Measurements from ENCODE around the gene DLG5.

Gene DLG5

DNA sequence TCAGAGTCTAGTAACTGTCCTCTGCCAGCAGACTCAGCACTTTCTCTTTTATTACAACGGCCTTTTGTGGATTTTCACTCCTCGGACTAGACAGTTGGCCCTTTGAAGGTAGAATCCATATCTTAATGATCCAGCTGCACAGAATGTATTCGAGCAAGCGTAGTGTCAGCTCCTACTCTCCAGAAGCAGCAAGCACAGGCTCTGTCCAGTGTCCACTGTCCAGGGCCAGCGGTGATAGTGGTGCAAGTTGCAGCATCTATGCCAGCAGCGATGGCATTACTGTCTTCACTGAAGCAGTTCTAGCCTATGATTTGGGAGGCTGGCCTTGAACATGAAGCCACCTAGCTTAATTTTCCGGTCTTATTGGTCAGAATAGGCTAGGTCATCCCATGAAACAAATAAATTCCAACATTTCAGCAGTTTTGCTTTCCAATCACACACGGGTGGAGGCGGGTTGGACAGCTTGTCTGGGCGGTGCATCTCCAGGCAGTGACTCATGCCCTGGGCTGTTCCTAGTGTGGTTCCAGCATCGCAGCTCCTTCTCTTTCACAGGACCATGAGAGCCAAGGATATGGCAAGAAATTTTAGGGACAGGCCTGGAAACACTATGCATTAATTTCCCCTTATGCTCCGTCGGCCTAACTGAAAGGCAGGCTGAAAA, 180.4 kb downstream of the DLG5 start:
- Histone ChIP-seq H3K4me3 (ENCODE audit: low read length) (no peak overlapping the region), H4K20me1 (ENCODE audit: insufficient read depth, low read length) (no peaks in the 10 kb centered on the region), H3K27me3 (ENCODE audit: low read depth, low read length) (no peaks in the 10 kb centered on the region), H3K4me2 (ENCODE audit: low read length) (no peak overlapping the region), H3K27ac (ENCODE audit: low read length) (no peak overlapping the region), H3K4me1 (ENCODE audit: low read length) (no peaks in the 10 kb centered on the region), H3K9ac (ENCODE audit: low read length) (no peak overlapping the region), H2AFZ (ENCODE audit: low read depth, low read length) (no peak overlapping the region), H3K9me3 (ENCODE audit: insufficient read depth, low read length) (no peaks in the 10 kb centered on the region), H3K79me2 (ENCODE audit: low read length) (no peaks in the 10 kb centered on the region), H3K36me3 (replicated peaks; ENCODE audit: low read depth, low read length) (no peaks in the 10 kb centered on the region)
- TF ChIP-seq, protein P1, sequence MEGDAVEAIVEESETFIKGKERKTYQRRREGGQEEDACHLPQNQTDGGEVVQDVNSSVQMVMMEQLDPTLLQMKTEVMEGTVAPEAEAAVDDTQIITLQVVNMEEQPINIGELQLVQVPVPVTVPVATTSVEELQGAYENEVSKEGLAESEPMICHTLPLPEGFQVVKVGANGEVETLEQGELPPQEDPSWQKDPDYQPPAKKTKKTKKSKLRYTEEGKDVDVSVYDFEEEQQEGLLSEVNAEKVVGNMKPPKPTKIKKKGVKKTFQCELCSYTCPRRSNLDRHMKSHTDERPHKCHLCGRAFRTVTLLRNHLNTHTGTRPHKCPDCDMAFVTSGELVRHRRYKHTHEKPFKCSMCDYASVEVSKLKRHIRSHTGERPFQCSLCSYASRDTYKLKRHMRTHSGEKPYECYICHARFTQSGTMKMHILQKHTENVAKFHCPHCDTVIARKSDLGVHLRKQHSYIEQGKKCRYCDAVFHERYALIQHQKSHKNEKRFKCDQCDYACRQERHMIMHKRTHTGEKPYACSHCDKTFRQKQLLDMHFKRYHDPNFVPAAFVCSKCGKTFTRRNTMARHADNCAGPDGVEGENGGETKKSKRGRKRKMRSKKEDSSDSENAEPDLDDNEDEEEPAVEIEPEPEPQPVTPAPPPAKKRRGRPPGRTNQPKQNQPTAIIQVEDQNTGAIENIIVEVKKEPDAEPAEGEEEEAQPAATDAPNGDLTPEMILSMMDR (IDR thresholded peaks at IDR 0.05; ENCODE audit: low read depth, low read length): no peak
- TF ChIP-seq EZH2phosphoT487 (IDR thresholded peaks at IDR 0.05; ENCODE audit: low read depth): no peak

DNA sequence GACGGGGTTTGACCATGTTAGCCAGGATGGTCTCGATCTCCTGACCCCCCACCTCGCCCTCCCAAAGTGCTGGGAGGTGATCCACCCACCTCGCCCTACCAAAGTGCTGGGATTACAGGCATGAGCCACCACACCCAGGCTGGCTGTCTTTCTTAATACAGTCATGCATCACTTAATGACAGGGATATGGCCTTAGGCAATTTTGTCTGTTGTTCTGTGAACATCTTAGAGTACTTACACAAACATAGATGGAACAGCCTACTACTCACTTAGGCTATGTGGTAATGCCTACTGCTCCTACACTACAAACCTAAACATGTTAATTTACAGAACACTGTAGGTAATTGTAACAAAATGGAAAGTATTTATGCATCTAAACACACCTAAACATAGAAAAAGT, 182.3 kb downstream of the DLG5 start:
- no peaks in the 10 kb centered on the region for H3K79me2 ChIP-seq (ENCODE audit: low read length)
- TF ChIP-seq, protein P1 (IDR thresholded peaks at IDR 0.05; ENCODE audit: low read depth, low read length): no peak
- no peak for TF ChIP-seq EZH2phosphoT487 (IDR thresholded peaks at IDR 0.05; ENCODE audit: low read depth)

DNA sequence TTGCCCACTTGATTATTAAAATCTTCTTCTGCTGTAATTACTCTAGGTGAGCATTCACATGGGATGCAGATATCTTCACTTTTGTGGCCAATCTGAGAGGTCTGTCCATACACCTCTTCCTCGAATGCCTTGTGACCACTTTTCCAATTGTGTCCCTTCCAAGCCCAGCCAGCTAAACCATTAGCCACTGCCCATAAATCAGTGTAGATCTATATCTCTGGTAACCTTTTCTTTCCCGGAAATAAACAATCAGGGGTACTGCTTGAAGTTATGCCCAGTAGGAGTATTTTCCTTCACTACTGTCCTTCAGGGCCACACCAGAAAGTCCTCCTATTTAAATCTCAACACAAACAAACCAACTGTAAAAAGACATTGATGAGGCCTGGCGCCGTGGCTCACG, 184.4 kb downstream of the DLG5 start:
- no peaks in the 10 kb centered on the region for H3K4me1 ChIP-seq (ENCODE audit: low read length)
- no peak overlapping the region for H3K4me2 ChIP-seq (ENCODE audit: low read length)
- no peak overlapping the region for H3K9ac ChIP-seq (ENCODE audit: low read length)
- no peaks in the 10 kb centered on the region for H3K27me3 ChIP-seq (ENCODE audit: low read depth, low read length)
- no peaks in the 10 kb centered on the region for H4K20me1 ChIP-seq (ENCODE audit: insufficient read depth, low read length)
- TF ChIP-seq, protein P1 (IDR thresholded peaks at IDR 0.05; ENCODE audit: low read depth, low read length): no peak
- no peak for TF ChIP-seq EZH2phosphoT487 (IDR thresholded peaks at IDR 0.05; ENCODE audit: low read depth)
- H3K27ac ChIP-seq (ENCODE audit: low read length): no peak overlapping the region
- H3K4me3 ChIP-seq (ENCODE audit: low read length): no peak overlapping the region
- no peaks in the 10 kb centered on the region for H3K9me3 ChIP-seq (ENCODE audit: insufficient read depth, low read length)
- H3K79me2 ChIP-seq (ENCODE audit: low read length): no peaks in the 10 kb centered on the region
- H3K36me3 ChIP-seq (replicated peaks; ENCODE audit: low read depth, low read length): no peaks in the 10 kb centered on the region
- no peak overlapping the region for H2AFZ ChIP-seq (ENCODE audit: low read depth, low read length)

More for the DNA sequence above, 182.3 kb downstream of the DLG5 start:
- H2AFZ ChIP-seq (ENCODE audit: low read depth, low read length): no peak overlapping the region
- no peak overlapping the region for H3K27ac ChIP-seq (ENCODE audit: low read length)
- no peaks in the 10 kb centered on the region for H3K4me1 ChIP-seq (ENCODE audit: low read length)
- H3K27me3 ChIP-seq (ENCODE audit: low read depth, low read length): no peaks in the 10 kb centered on the region
- no peaks in the 10 kb centered on the region for H3K36me3 ChIP-seq (replicated peaks; ENCODE audit: low read depth, low read length)
- no peak overlapping the region for H3K9ac ChIP-seq (ENCODE audit: low read length)
- no peak overlapping the region for H3K4me3 ChIP-seq (ENCODE audit: low read length)
- no peak overlapping the region for H3K4me2 ChIP-seq (ENCODE audit: low read length)
- no peaks in the 10 kb centered on the region for H4K20me1 ChIP-seq (ENCODE audit: insufficient read depth, low read length)
- H3K9me3 ChIP-seq (ENCODE audit: insufficient read depth, low read length): no peaks in the 10 kb centered on the region

DNA sequence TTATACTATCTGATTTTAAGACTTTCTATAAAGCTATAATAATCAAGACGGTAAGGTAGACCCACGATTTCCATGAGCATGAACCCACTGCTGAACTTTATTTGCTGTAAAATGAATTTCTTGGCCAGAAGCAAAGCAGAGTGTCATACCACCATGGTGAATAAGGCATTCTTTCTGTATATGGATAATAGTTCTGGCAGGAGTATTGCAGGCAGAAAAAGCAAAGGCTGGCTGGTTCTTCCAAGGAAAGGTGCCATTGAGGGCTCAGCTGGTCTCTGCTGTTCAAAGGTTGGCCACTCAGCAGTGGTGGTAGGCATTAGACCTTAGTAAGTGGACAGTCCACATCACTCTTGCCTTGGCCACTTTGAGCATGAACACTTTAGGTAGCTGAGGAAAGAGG, 184.8 kb downstream of the DLG5 start:
- Histone ChIP-seq H3K4me3 (ENCODE audit: low read length) (no peak overlapping the region), H3K79me2 (ENCODE audit: low read length) (no peaks in the 10 kb centered on the region), H3K27ac (ENCODE audit: low read length) (no peak overlapping the region), H3K27me3 (ENCODE audit: low read depth, low read length) (no peaks in the 10 kb centered on the region), H3K9ac (ENCODE audit: low read length) (no peak overlapping the region), H3K36me3 (replicated peaks; ENCODE audit: low read depth, low read length) (no peaks in the 10 kb centered on the region), H3K9me3 (ENCODE audit: insufficient read depth, low read length) (no peaks in the 10 kb centered on the region), H3K4me2 (ENCODE audit: low read length) (no peak overlapping the region), H3K4me1 (ENCODE audit: low read length) (no peaks in the 10 kb centered on the region), H4K20me1 (ENCODE audit: insufficient read depth, low read length) (no peaks in the 10 kb centered on the region), H2AFZ (ENCODE audit: low read depth, low read length) (no peak overlapping the region)
- TF ChIP-seq EZH2phosphoT487 (IDR thresholded peaks at IDR 0.05; ENCODE audit: low read depth): no peak
- TF ChIP-seq, protein P1 (IDR thresholded peaks at IDR 0.05; ENCODE audit: low read depth, low read length): no peak

All from OCI-LY3 (cell line).